SK-N-SH (cell line): ENCODE results near the gene CALU. TPM values are rescaled to one million over a fixed set of nuclear protein-coding genes. Genes with fewer than 3 reads are reported as not detected.

Source experiments
- CTCF ChIA-PET: fragments of 300-600, 350-600 bp; formaldehyde crosslinking; extraction: SDS; loops from one replicate; lab custom pipeline; 2021; lab: Yijun Ruan, JAX
- POLR2A ChIA-PET: fragments of 350-600 bp; sonication (Branson Sonifier 250); formaldehyde crosslinking; extraction: SDS; loops from one replicate; lab custom pipeline; 2020; ENCODE audit warnings: antibody characterized with exemption, inconsistent platforms; lab: Yijun Ruan, JAX
- DNase-seq: peaks from one replicate; pipeline ENCODE4 v3.0.0; 2012
- H2AFZ ChIP-seq: fragments of 200-600 bp; sonication (generic); 2 replicates; pipeline ENCODE4 v1.8.1; 2016; ENCODE audit warnings: antibody characterized with exemption, mild to moderate bottlenecking, low read depth
- H3F3A ChIP-seq: fragments of 200-600 bp; sonication (generic); replicated peaks from 2 replicates; pipeline ENCODE3; 2016; ENCODE audit warnings: antibody characterized with exemption, mild to moderate bottlenecking; ENCODE audit not compliant: insufficient read depth
- H3K27ac ChIP-seq, 2 experiments: fragments of 200-500 bp in 1 of 2; fragments of 200-600 bp in 1 of 2; sonication (Bioruptor generic) in 1 of 2; sonication (generic), shearing (Covaris generic) in 1 of 2; 2 replicates each; pipeline versions ENCODE4 v1.5.1 to v1.6.1; 2014 to 2016; ENCODE audit warnings: low read depth in 2 of 2, inconsistent platforms in 1 of 2, low read length in 1 of 2, mild to moderate bottlenecking in 1 of 2, mixed read lengths in 1 of 2
- H3K27me3 ChIP-seq: fragments of 200-600 bp; sonication (generic), shearing (Covaris generic); 2 replicates; pipeline ENCODE4 v1.6.1; 2016; ENCODE audit warnings: mixed run types; ENCODE audit not compliant: insufficient read depth
- H3K36me3 ChIP-seq, 2 experiments: fragments of 200-500 bp in 1 of 2; fragments of 200-600 bp in 1 of 2; sonication (Bioruptor generic) in 1 of 2; sonication (generic) in 1 of 2; replicated peaks in 1 of 2; 2 replicates each; pipeline versions ENCODE3 to v1.5.1; 2014 to 2016; ENCODE audit warnings: low read length in 1 of 2, mild to moderate bottlenecking in 1 of 2; ENCODE audit not compliant: insufficient read depth in 2 of 2, control insufficient read depth in 1 of 2
- H3K4me1 ChIP-seq, 2 experiments: fragments of 200-500 bp in 1 of 2; fragments of 200-600 bp in 1 of 2; sonication (Bioruptor generic) in 1 of 2; sonication (generic), shearing (Covaris generic) in 1 of 2; 2 replicates each; pipeline versions ENCODE4 v1.5.1 to v1.6.1; 2014 to 2016; ENCODE audit warnings: low read depth in 1 of 2, low read length in 1 of 2, mixed run types in 1 of 2; ENCODE audit not compliant: insufficient read depth in 2 of 2, control insufficient read depth in 1 of 2
- H3K4me2 ChIP-seq: fragments of 200-600 bp; sonication (generic), shearing (Covaris generic); 2 replicates; pipeline ENCODE4 v1.6.1; 2017; ENCODE audit warnings: mixed run types
- H3K4me3 ChIP-seq, 2 experiments: fragments of 200-500 bp in 1 of 2; fragments of 200-600 bp in 1 of 2; sonication (Bioruptor generic) in 1 of 2; sonication (generic), shearing (Covaris generic) in 1 of 2; 2 replicates each; pipeline versions ENCODE4 v1.5.1 to v1.8.1; 2014 to 2016; ENCODE audit warnings: low read depth in 2 of 2, inconsistent platforms in 1 of 2, low read length in 1 of 2, mild to moderate bottlenecking in 1 of 2, mixed read lengths in 1 of 2, moderate library complexity in 1 of 2
- H3K79me2 ChIP-seq: fragments of 200-600 bp; sonication (generic); 2 replicates; pipeline ENCODE4 v1.8.1; 2017; ENCODE audit warnings: mild to moderate bottlenecking; ENCODE audit not compliant: insufficient read depth
- H3K9ac ChIP-seq: fragments of 200-600 bp; sonication (generic); 2 replicates; pipeline ENCODE4 v1.6.1; 2017; ENCODE audit warnings: mixed run types
- H3K9me2 ChIP-seq: fragments of 200-600 bp; sonication (generic); 2 replicates; pipeline ENCODE4 v1.6.1; 2017; ENCODE audit warnings: mixed run types
- H3K9me3 ChIP-seq: fragments of 200-600 bp; sonication (generic); 2 replicates; pipeline ENCODE4 v1.6.1; 2017; ENCODE audit warnings: mixed run types, mild to moderate bottlenecking, moderate library complexity
- H4K20me1 ChIP-seq: fragments of 200-600 bp; sonication (generic); 2 replicates; pipeline ENCODE4 v1.6.1; 2017; ENCODE audit warnings: mild to moderate bottlenecking, mixed run types; ENCODE audit not compliant: insufficient read depth
- CTCF ChIP-seq: fragments of 200-600 bp; sonication (generic); IDR thresholded peaks from 2 replicates; pipeline ENCODE4 v1.6.1; 2017; ENCODE audit warnings: antibody characterized with exemption, mild to moderate bottlenecking, moderate library complexity
- ELF1 ChIP-seq: IDR thresholded peaks from 2 replicates; pipeline ENCODE4 v1.4.0; 2012
- EP300 ChIP-seq, 2 experiments: IDR thresholded peaks; 2 replicates each; pipeline versions ENCODE4 v1.4.0 to v1.6.1; 2012; ENCODE audit warnings: borderline replicate concordance in 1 of 2, low read depth in 1 of 2, low read length in 1 of 2
- FOSL2 ChIP-seq: IDR thresholded peaks from 2 replicates; pipeline ENCODE4 v1.4.0; 2012; ENCODE audit warnings: low read depth, mild to moderate bottlenecking, moderate library complexity, borderline replicate concordance
- FOXJ3 ChIP-seq: sonication (generic); formaldehyde crosslinking; IDR thresholded peaks from 2 replicates; pipeline ENCODE4 v1.5.1; 2020; ENCODE audit warnings: mild to moderate bottlenecking, missing genetic modification reagents
- FOXM1 ChIP-seq: IDR thresholded peaks from 2 replicates; pipeline ENCODE4 v1.4.0; 2012; ENCODE audit warnings: low read depth, mild to moderate bottlenecking
- GATA2 ChIP-seq: sonication (generic); formaldehyde crosslinking; IDR thresholded peaks from 2 replicates; pipeline ENCODE4 v1.5.0; 2020; ENCODE audit warnings: mild to moderate bottlenecking, missing genetic modification reagents
- MAX ChIP-seq: IDR thresholded peaks from 2 replicates; pipeline ENCODE4 v1.4.0; 2012; ENCODE audit warnings: low read depth
- MEF2A ChIP-seq: IDR thresholded peaks from 2 replicates; pipeline ENCODE4 v1.4.0; 2012; ENCODE audit warnings: low read depth, borderline replicate concordance
- MXI1 ChIP-seq: IDR thresholded peaks from 2 replicates; pipeline ENCODE4 v1.6.1; 2012; ENCODE audit warnings: mild to moderate bottlenecking, low read depth, low read length, improper control_type of control experiment
- NFIC ChIP-seq: IDR thresholded peaks from 2 replicates; pipeline ENCODE4 v1.4.0; 2012; ENCODE audit warnings: borderline replicate concordance
- NRF1 ChIP-seq: IDR thresholded peaks from 2 replicates; pipeline ENCODE4 v1.6.1; 2012; ENCODE audit warnings: low read depth, mild to moderate bottlenecking, low read length
- RAD21 ChIP-seq: IDR thresholded peaks from 2 replicates; pipeline ENCODE4 v1.6.1; 2012; ENCODE audit warnings: mild to moderate bottlenecking, low read length
- RCOR1 ChIP-seq: fragments of 150-350 bp; IDR thresholded peaks from 2 replicates; pipeline ENCODE4 v1.6.1; 2017; ENCODE audit warnings: antibody characterized with exemption, low read length
- RXRA ChIP-seq: IDR thresholded peaks from 2 replicates; pipeline ENCODE4 v1.4.0; 2012; ENCODE audit warnings: low read depth, mild to moderate bottlenecking, borderline replicate concordance
- SIN3A ChIP-seq: IDR thresholded peaks from 2 replicates; pipeline ENCODE4 v1.6.1; 2012; ENCODE audit warnings: low read depth, mild to moderate bottlenecking, low read length, moderate library complexity, borderline replicate concordance
- TAF1 ChIP-seq: IDR thresholded peaks from 2 replicates; pipeline ENCODE4 v1.6.1; 2012; ENCODE audit warnings: low read depth, mild to moderate bottlenecking, low read length, moderate library complexity, borderline replicate concordance
- TCF12 ChIP-seq: IDR thresholded peaks from 2 replicates; pipeline ENCODE4 v1.4.0; 2012
- USF2 ChIP-seq: fragments of 150-350 bp; IDR thresholded peaks from 2 replicates; pipeline ENCODE4 v1.6.1; 2017; ENCODE audit warnings: antibody characterized with exemption, low read length, low read depth, borderline replicate concordance
- ZBTB33 ChIP-seq: IDR thresholded peaks from 2 replicates; pipeline ENCODE4 v1.4.0; 2012; ENCODE audit warnings: low read depth, borderline replicate concordance
- WGBS: methylation state at CpG from one replicate; pipeline ENCODE4 v1.1.6; 2017; ENCODE audit warnings: low lambda C conversion rate; 5-methylcytosine and 5-hydroxymethylcytosine counted together
- polyA plus RNA-seq, 3 experiments: library from polyadenylated mRNA; depleted of rRNA; stranded (reverse); fragments of >200 nt; gene quantifications; 2 replicates each; pipeline ENCODE4 v1.2.3, GENCODE V29; 2012

The CALU gene
- polyA plus RNA-seq, 1 of the 3 experiments (the other 2 are of a cell fraction) = 195 TPM

- WGBS = 74% methylated on average over 3 of the region's 3 CpGs
- CTCF ChIA-PET = interaction anchor here (0.9 to 1.3 kb wide), 3 partner anchors 18 to 85 kb away, joined by 3 read pairs; no protein-coding TSS in a partner anchor
These were observed 54.9 kb downstream of the CALU start for GRCh38 chr7:128794020-128794419.

More at GRCh38 chr7:128794020-128794419, 54.9 kb downstream of the CALU start:
- Histone ChIP-seq H3K79me2 (0 out of 2 replicates have a peak, but pooled peaks cover 3% of the 10 kb centered on the region), H3K27me3 (no peaks in the 10 kb centered on the region), H3K27ac (no peak overlapping the region), H3K9me2 (no peaks in the 10 kb centered on the region), H3K4me3 (no peak overlapping the region), H4K20me1 (no peaks in the 10 kb centered on the region), H2AFZ (no peak overlapping the region), H3K36me3 (peaks cover 11 to 18% of the 10 kb centered on the region in 2 experiments), H3K4me2 (no peak overlapping the region), H3F3A (peaks cover 29% of the 10 kb centered on the region), H3K9ac (no peak overlapping the region), H3K9me3 (no peaks in the 10 kb centered on the region), H3K4me1 (peaks cover 15 to 21% of the 10 kb centered on the region in 2 experiments)
- TF ChIP-seq RAD21 (no peak), MXI1 (no peak), TCF12 (no peak), FOSL2 (no peak), MEF2A (no peak), SIN3A (no peak), RCOR1 (no peak), ELF1 (no peak), NFIC (no peak), TAF1 (no peak), GATA2 (CRISPR knock-in tag) (no peak), CTCF (no peak), ZBTB33 (no peak), FOXJ3 (CRISPR knock-in tag) (no peak), NRF1 (no peak), USF2 (no peak), FOXM1 (no peak), EP300 (IDR thresholded peaks at IDR 0.05; ENCODE audit: borderline replicate concordance in 1 of 2, low read depth in 1 of 2, low read length in 1 of 2) (no peak), RXRA (no peak), MAX (no peak)
- no peak for DNase-seq
- POLR2A ChIA-PET = no interaction called here
